Neural crest cell (in vitro differentiated cells): ENCODE results near the gene SRP68. TPM values are rescaled to one million over a fixed set of nuclear protein-coding genes. Genes with fewer than 3 reads are reported as not detected.

ENCODE experiments used
- DNase-seq: peaks from one replicate; pipeline ENCODE4 v3.0.0; 2021; ENCODE audit warnings: low read depth, mixed read lengths, low spot score
- H3K27ac Mint-ChIP-seq: one replicate; pipeline ENCODE4 v1.8.0; 2021; ENCODE audit warnings: mild to moderate bottlenecking, mixed read lengths; ENCODE audit not compliant: unreplicated experiment
- H3K27me3 Mint-ChIP-seq: 2 replicates; pipeline ENCODE4 v1.8.0; 2021; ENCODE audit warnings: low read depth, mild to moderate bottlenecking, mixed read lengths
- H3K36me3 Mint-ChIP-seq: 2 replicates; pipeline ENCODE4 v1.8.0; 2021; ENCODE audit warnings: low read depth, mild to moderate bottlenecking, mixed read lengths
- H3K4me1 Mint-ChIP-seq: 2 replicates; pipeline ENCODE4 v1.8.0; 2021; ENCODE audit warnings: mixed read lengths
- H3K4me3 Mint-ChIP-seq: one replicate; pipeline ENCODE4 v1.8.0; 2021; ENCODE audit warnings: mild to moderate bottlenecking, mixed read lengths
- H3K9me3 Mint-ChIP-seq: 2 replicates; pipeline ENCODE4 v1.8.0; 2021; ENCODE audit warnings: mixed read lengths
- CTCF ChIP-seq: fragments of 200-600 bp; sonication (generic); conservative IDR thresholded peaks from 2 replicates; pipeline ENCODE4 v1.5.0; 2021; ENCODE audit warnings: antibody characterized with exemption, mild to moderate bottlenecking
- total RNA-seq: library from RNA; stranded (reverse); gene quantifications from 2 replicates; pipeline ENCODE4 v1.2.1, GENCODE V29; 2021

Gene SRP68
- total RNA-seq, 1 donor from 2014 or later = 91.6 TPM

GRCh38 chr17:76085066-76085730, 12.9 kb upstream of the SRP68 start:
- H3K4me1 Mint-ChIP-seq = peaks cover 10% of the 10 kb centered on the region
- H3K36me3 Mint-ChIP-seq = peaks cover 3% of the 10 kb centered on the region
- no peak overlapping the region for H3K27ac Mint-ChIP-seq
- H3K4me3 Mint-ChIP-seq = no peak overlapping the region
- TF ChIP-seq CTCF = no peak
- no peaks in the 10 kb centered on the region for H3K9me3 Mint-ChIP-seq
- peaks cover 20% of the 10 kb centered on the region for H3K27me3 Mint-ChIP-seq
- no peak for DNase-seq

DNA sequence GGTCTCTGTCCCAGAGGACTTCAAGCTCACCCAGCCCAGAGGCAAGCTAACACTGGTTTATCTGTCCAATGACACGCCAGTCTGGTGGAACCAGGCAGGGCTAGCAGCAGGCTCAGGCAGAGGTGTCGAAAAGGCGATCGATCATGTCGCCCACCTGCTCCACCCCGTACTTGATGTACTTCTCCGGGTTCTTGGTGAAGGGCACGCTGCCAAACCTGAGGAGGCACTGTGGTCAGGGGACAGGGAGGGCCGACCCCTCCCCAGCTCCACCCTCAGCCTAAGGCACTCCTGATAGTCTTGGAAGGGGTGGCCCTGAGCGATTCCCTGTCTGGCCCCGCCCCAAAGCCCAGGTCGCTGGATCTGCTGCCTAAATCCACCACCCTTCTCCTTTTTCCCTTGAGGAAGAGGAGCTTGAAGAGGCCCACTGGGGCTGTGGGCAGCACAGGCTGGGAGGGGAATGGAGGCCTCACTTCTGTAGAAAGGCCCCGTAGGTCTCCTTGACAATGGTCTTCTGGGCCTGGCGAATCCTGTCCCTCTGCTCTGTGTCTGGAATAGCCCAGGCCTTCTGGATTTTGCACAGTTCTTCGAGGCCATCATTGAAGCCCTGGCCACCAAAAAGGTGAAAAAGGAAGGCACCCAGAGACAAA, 11.3 kb upstream of the SRP68 start:
- Mint-ChIP-seq H3K9me3 (no peaks in the 10 kb centered on the region), H3K36me3 (peaks cover 3% of the 10 kb centered on the region), H3K4me1 (peaks cover 15% of the 10 kb centered on the region), H3K27me3 (peaks cover 35% of the 10 kb centered on the region), H3K4me3 (no peak overlapping the region), H3K27ac (no peak overlapping the region)
- no peak for DNase-seq
- TF ChIP-seq CTCF = no peak

GRCh38 chr17:76082326-76083251, 10.3 kb upstream of the SRP68 start:
- Mint-ChIP-seq H3K9me3 (no peaks in the 10 kb centered on the region), H3K4me3 (no peak overlapping the region), H3K4me1 (peaks cover 15% of the 10 kb centered on the region), H3K27me3 (peaks cover 46% of the 10 kb centered on the region), H3K36me3 (peaks cover 3% of the 10 kb centered on the region), H3K27ac (peak overlapping the region; percentile 19)
- DNase-seq = no peak
- no peak for TF ChIP-seq CTCF

DNA sequence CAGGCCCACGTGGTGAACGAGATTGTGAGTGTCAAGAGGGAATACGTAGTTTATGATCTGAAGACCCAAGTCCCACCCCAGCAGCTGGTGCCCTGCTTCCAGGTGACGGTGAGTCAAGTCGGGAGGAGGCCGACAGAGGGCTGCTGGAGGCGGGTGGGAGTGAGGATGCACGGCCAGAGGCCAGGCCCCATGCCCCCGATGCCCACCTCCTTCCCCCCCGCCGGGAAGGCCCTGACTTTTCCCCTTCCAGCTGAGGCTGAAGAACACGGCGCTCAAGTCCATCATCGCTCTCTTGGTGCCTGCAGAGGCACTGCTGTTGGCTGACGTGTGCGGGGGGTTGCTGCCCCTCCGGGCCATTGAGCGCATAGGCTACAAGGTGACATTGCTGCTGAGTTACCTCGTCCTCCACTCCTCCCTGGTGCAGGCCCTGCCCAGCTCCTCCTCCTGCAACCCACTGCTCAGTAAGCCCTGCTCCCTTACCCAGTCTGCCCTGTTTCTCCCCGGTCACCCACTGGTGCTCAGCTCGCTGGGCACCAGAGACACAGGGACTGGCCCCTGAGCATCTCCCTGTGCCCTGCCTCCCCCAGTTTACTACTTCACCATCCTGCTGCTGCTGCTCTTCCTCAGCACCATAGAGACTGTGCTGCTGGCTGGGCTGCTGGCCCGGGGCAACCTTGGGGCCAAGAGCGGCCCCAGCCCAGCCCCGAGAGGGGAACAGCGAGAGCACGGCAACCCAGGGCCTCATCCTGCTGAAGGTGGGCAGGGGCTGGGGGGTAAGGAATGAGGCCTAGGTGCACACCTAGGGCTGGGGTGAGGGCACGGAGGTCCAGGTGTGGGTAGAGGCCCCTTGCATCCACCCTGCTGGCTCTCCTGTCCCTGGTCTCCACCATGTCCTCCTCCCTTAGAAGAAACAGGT, 9.2 kb upstream of the SRP68 start:
- H3K9me3 Mint-ChIP-seq = no peaks in the 10 kb centered on the region
- TF ChIP-seq CTCF = no peak
- peaks cover 3% of the 10 kb centered on the region for H3K36me3 Mint-ChIP-seq
- peak overlapping the region; percentile 57 for H3K4me3 Mint-ChIP-seq
- no peak overlapping the region for H3K27ac Mint-ChIP-seq
- DNase-seq = no peak
- peaks cover 57% of the 10 kb centered on the region for H3K27me3 Mint-ChIP-seq
- peaks cover 15% of the 10 kb centered on the region for H3K4me1 Mint-ChIP-seq
